BLaER1 (cell line): ENCODE measurements around the gene ATG7.

Source experiments
- H3K27ac ChIP-seq: shearing (Covaris generic); formaldehyde crosslinking; 2 replicates; pipeline ENCODE4 v1.8.1; 2022
- H3K27me3 ChIP-seq: shearing (Covaris generic); formaldehyde crosslinking; 2 replicates; pipeline ENCODE4 v1.8.1; 2022
- H3K36me3 ChIP-seq: shearing (Covaris generic); formaldehyde crosslinking; 2 replicates; pipeline ENCODE4 v1.8.1; 2022
- H3K4me1 ChIP-seq: shearing (Covaris generic); formaldehyde crosslinking; 2 replicates; pipeline ENCODE4 v1.8.1; 2022
- H3K4me2 ChIP-seq: shearing (Covaris generic); formaldehyde crosslinking; 2 replicates; pipeline ENCODE4 v1.8.1; 2022
- H3K4me3 ChIP-seq: shearing (Covaris generic); formaldehyde crosslinking; 2 replicates; pipeline ENCODE4 v1.8.1; 2022
- H3K9ac ChIP-seq: shearing (Covaris generic); formaldehyde crosslinking; 2 replicates; pipeline ENCODE4 v1.8.1; 2022
- H3K9me3 ChIP-seq: shearing (Covaris generic); formaldehyde crosslinking; 2 replicates; pipeline ENCODE4 v1.8.1; 2022
- H4K20me1 ChIP-seq: shearing (Covaris generic); formaldehyde crosslinking; 2 replicates; pipeline ENCODE4 v1.8.1; 2022
- Cebpa-rat ChIP-seq: shearing (Covaris generic); IDR thresholded peaks from 2 replicates; pipeline ENCODE4 v1.8.1; 2022

The ATG7 gene

GRCh38 chr3:11410564-11410963, 138.4 kb downstream of the ATG7 start:
- Histone ChIP-seq H3K36me3 (peaks cover 42% of the 10 kb centered on the region), H3K4me2 (no peak overlapping the region), H3K9me3 (peaks cover 58% of the 10 kb centered on the region), H3K4me3 (no peak overlapping the region), H3K27me3 (no peaks in the 10 kb centered on the region), H3K9ac (no peak overlapping the region), H4K20me1 (no peaks in the 10 kb centered on the region), H3K27ac (no peak overlapping the region), H3K4me1 (no peaks in the 10 kb centered on the region)
- no peak for TF ChIP-seq Cebpa-rat

- no peaks in the 10 kb centered on the region for H4K20me1 ChIP-seq
- TF ChIP-seq Cebpa-rat: no peak
- no peak overlapping the region for H3K27ac ChIP-seq
- H3K4me2 ChIP-seq: no peak overlapping the region
- H3K4me3 ChIP-seq: no peak overlapping the region
- peaks cover 44% of the 10 kb centered on the region for H3K9me3 ChIP-seq
- H3K4me1 ChIP-seq: no peaks in the 10 kb centered on the region
- peaks cover 28% of the 10 kb centered on the region for H3K36me3 ChIP-seq
- no peak overlapping the region for H3K9ac ChIP-seq
- no peaks in the 10 kb centered on the region for H3K27me3 ChIP-seq
Measured at GRCh38 chr3:11411956-11412355, 139.8 kb downstream of the ATG7 start.

GRCh38 chr3:11413071-11413470, 140.9 kb downstream of the ATG7 start:
- Histone ChIP-seq H3K9me3 (peaks cover 33% of the 10 kb centered on the region), H3K36me3 (peaks cover 17% of the 10 kb centered on the region), H3K27ac (no peak overlapping the region), H4K20me1 (no peaks in the 10 kb centered on the region), H3K4me3 (no peak overlapping the region), H3K9ac (no peak overlapping the region), H3K27me3 (no peaks in the 10 kb centered on the region), H3K4me1 (no peaks in the 10 kb centered on the region), H3K4me2 (no peak overlapping the region)
- no peak for TF ChIP-seq Cebpa-rat

GRCh38 chr3:11415099-11415498, 142.9 kb downstream of the ATG7 start:
- H3K36me3 ChIP-seq: peaks cover 12% of the 10 kb centered on the region; the same call in 1 of the 2 replicates
- peaks cover 21% of the 10 kb centered on the region for H3K9me3 ChIP-seq
- H3K27me3 ChIP-seq: no peaks in the 10 kb centered on the region
- no peaks in the 10 kb centered on the region for H3K4me1 ChIP-seq
- H3K4me3 ChIP-seq: no peak overlapping the region
- H4K20me1 ChIP-seq: no peaks in the 10 kb centered on the region
- H3K27ac ChIP-seq: no peak overlapping the region
- no peak overlapping the region for H3K4me2 ChIP-seq
- TF ChIP-seq Cebpa-rat: no peak
- H3K9ac ChIP-seq: no peak overlapping the region

- H3K27ac ChIP-seq: no peak overlapping the region
- no peak overlapping the region for H3K9ac ChIP-seq
- no peaks in the 10 kb centered on the region for H3K27me3 ChIP-seq
- no peaks in the 10 kb centered on the region for H3K4me1 ChIP-seq
- no peaks in the 10 kb centered on the region for H4K20me1 ChIP-seq
- no peak overlapping the region for H3K4me3 ChIP-seq
- H3K36me3 ChIP-seq: peaks cover 6% of the 10 kb centered on the region; the same call in 1 of the 2 replicates
- peaks cover 2% of the 10 kb centered on the region for H3K9me3 ChIP-seq
- no peak overlapping the region for H3K4me2 ChIP-seq
- TF ChIP-seq Cebpa-rat: no peak
Measured at GRCh38 chr3:11420066-11420465, 147.9 kb downstream of the ATG7 start.

- Histone ChIP-seq H3K4me2 (no peak overlapping the region), H3K9me3 (peaks cover 9% of the 10 kb centered on the region), H3K9ac (no peak overlapping the region), H3K27me3 (no peaks in the 10 kb centered on the region), H3K27ac (no peak overlapping the region), H3K36me3 (peaks cover 17% of the 10 kb centered on the region), H4K20me1 (no peaks in the 10 kb centered on the region), H3K4me1 (no peaks in the 10 kb centered on the region), H3K4me3 (no peak overlapping the region)
- no peak for TF ChIP-seq Cebpa-rat
Measured at GRCh38 chr3:11422291-11422690, 150.1 kb downstream of the ATG7 start.

- no peak for TF ChIP-seq Cebpa-rat
- peaks cover 9% of the 10 kb centered on the region; the same call in 1 of the 2 replicates for H3K9me3 ChIP-seq
- H3K9ac ChIP-seq: no peak overlapping the region
- no peak overlapping the region for H3K4me2 ChIP-seq
- H4K20me1 ChIP-seq: no peaks in the 10 kb centered on the region
- H3K27me3 ChIP-seq: no peaks in the 10 kb centered on the region
- no peak overlapping the region for H3K4me3 ChIP-seq
- no peak overlapping the region for H3K27ac ChIP-seq
- peaks cover 22% of the 10 kb centered on the region for H3K36me3 ChIP-seq
- no peaks in the 10 kb centered on the region for H3K4me1 ChIP-seq
Measured at GRCh38 chr3:11423868-11424267, 151.7 kb downstream of the ATG7 start.

- Histone ChIP-seq H3K9me3 (peaks cover 9% of the 10 kb centered on the region; the same call in 1 of the 2 replicates), H3K27me3 (no peaks in the 10 kb centered on the region)
- no peak for TF ChIP-seq Cebpa-rat
Measured at GRCh38 chr3:11424277-11424676, 152.1 kb downstream of the ATG7 start.

GRCh38 chr3:11430207-11430606, 158.0 kb downstream of the ATG7 start:
- H3K27ac ChIP-seq: no peak overlapping the region
- no peaks in the 10 kb centered on the region for H3K27me3 ChIP-seq
- peaks cover 22% of the 10 kb centered on the region for H3K36me3 ChIP-seq
- no peaks in the 10 kb centered on the region for H4K20me1 ChIP-seq
- H3K9ac ChIP-seq: no peak overlapping the region
- no peak overlapping the region for H3K4me2 ChIP-seq
- peaks cover 5% of the 10 kb centered on the region; the same call in 1 of the 2 replicates for H3K9me3 ChIP-seq
- H3K4me1 ChIP-seq: no peaks in the 10 kb centered on the region
- H3K4me3 ChIP-seq: no peak overlapping the region
- no peak for TF ChIP-seq Cebpa-rat

More at GRCh38 chr3:11424277-11424676, 152.1 kb downstream of the ATG7 start:
- Histone ChIP-seq H3K9ac (no peak overlapping the region), H3K36me3 (peaks cover 22% of the 10 kb centered on the region), H3K4me1 (no peaks in the 10 kb centered on the region), H3K4me2 (no peak overlapping the region), H4K20me1 (no peaks in the 10 kb centered on the region), H3K27ac (no peak overlapping the region), H3K4me3 (no peak overlapping the region)

GRCh38 chr3:11430624-11431023, 158.4 kb downstream of the ATG7 start:
- H3K27me3 ChIP-seq: no peaks in the 10 kb centered on the region
- peaks cover 21% of the 10 kb centered on the region for H3K36me3 ChIP-seq
- 0 out of 2 replicates have a peak, but pooled peaks cover under 1% of the 10 kb centered on the region for H3K9me3 ChIP-seq
- H3K4me2 ChIP-seq: no peak overlapping the region
- H4K20me1 ChIP-seq: no peaks in the 10 kb centered on the region
- H3K9ac ChIP-seq: no peak overlapping the region
- no peak overlapping the region for H3K27ac ChIP-seq
- TF ChIP-seq Cebpa-rat: no peak
- H3K4me1 ChIP-seq: no peaks in the 10 kb centered on the region
- no peak overlapping the region for H3K4me3 ChIP-seq

- H3K36me3 ChIP-seq: peaks cover 17% of the 10 kb centered on the region
- no peaks in the 10 kb centered on the region for H3K4me1 ChIP-seq
- no peak overlapping the region for H3K9ac ChIP-seq
- no peak overlapping the region for H3K27ac ChIP-seq
- no peak overlapping the region for H3K4me2 ChIP-seq
- no peaks in the 10 kb centered on the region for H3K9me3 ChIP-seq
- H3K27me3 ChIP-seq: no peaks in the 10 kb centered on the region
- no peak for TF ChIP-seq Cebpa-rat
- no peaks in the 10 kb centered on the region for H4K20me1 ChIP-seq
- no peak overlapping the region for H3K4me3 ChIP-seq
Measured at GRCh38 chr3:11431319-11431718, 159.1 kb downstream of the ATG7 start.
